ENCODE measurements around the gene ANKFY1.

DNA sequence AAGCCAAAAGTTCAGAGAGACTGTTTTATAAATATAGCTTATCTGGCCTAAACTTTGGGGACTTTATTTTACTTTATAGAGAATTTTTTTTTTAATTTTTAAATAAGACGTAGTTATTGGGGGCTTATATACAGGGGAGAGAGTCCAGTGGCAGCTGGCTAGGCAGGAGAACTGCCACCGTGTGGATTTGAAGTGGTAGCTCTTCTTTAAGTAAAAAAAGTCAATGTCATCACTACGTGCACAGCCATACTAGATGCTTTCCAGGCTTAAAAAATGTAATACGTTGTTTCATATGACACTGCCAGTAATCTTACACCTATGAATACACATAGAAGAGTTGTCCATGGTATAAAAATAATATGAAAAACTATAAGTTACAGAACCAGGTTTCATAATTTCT, 31.9 kb upstream of the ANKFY1 start:
- TF ChIP-seq, protein P1, sequence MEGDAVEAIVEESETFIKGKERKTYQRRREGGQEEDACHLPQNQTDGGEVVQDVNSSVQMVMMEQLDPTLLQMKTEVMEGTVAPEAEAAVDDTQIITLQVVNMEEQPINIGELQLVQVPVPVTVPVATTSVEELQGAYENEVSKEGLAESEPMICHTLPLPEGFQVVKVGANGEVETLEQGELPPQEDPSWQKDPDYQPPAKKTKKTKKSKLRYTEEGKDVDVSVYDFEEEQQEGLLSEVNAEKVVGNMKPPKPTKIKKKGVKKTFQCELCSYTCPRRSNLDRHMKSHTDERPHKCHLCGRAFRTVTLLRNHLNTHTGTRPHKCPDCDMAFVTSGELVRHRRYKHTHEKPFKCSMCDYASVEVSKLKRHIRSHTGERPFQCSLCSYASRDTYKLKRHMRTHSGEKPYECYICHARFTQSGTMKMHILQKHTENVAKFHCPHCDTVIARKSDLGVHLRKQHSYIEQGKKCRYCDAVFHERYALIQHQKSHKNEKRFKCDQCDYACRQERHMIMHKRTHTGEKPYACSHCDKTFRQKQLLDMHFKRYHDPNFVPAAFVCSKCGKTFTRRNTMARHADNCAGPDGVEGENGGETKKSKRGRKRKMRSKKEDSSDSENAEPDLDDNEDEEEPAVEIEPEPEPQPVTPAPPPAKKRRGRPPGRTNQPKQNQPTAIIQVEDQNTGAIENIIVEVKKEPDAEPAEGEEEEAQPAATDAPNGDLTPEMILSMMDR (tag by site-specific recombination; IDR thresholded peaks at IDR 0.05): no peak
- TF ChIP-seq ZNF114 (tag by site-specific recombination; IDR thresholded peaks at IDR 0.05) (no peak), ZNF585B (tag by site-specific recombination; IDR thresholded peaks at IDR 0.05) (no peak), HOXA7 (CRISPR knock-in tag; IDR thresholded peaks at IDR 0.05; ENCODE audit: borderline replicate concordance) (no peak)
- TF ChIP-seq, protein P2, sequence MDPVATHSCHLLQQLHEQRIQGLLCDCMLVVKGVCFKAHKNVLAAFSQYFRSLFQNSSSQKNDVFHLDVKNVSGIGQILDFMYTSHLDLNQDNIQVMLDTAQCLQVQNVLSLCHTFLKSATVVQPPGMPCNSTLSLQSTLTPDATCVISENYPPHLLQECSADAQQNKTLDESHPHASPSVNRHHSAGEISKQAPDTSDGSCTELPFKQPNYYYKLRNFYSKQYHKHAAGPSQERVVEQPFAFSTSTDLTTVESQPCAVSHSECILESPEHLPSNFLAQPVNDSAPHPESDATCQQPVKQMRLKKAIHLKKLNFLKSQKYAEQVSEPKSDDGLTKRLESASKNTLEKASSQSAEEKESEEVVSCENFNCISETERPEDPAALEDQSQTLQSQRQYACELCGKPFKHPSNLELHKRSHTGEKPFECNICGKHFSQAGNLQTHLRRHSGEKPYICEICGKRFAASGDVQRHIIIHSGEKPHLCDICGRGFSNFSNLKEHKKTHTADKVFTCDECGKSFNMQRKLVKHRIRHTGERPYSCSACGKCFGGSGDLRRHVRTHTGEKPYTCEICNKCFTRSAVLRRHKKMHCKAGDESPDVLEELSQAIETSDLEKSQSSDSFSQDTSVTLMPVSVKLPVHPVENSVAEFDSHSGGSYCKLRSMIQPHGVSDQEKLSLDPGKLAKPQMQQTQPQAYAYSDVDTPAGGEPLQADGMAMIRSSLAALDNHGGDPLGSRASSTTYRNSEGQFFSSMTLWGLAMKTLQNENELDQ (tag by site-specific recombination; IDR thresholded peaks at IDR 0.05; ENCODE audit: low read depth): no peak
- TF ChIP-seq, protein P3, sequence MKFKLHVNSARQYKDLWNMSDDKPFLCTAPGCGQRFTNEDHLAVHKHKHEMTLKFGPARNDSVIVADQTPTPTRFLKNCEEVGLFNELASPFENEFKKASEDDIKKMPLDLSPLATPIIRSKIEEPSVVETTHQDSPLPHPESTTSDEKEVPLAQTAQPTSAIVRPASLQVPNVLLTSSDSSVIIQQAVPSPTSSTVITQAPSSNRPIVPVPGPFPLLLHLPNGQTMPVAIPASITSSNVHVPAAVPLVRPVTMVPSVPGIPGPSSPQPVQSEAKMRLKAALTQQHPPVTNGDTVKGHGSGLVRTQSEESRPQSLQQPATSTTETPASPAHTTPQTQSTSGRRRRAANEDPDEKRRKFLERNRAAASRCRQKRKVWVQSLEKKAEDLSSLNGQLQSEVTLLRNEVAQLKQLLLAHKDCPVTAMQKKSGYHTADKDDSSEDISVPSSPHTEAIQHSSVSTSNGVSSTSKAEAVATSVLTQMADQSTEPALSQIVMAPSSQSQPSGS (tag by site-specific recombination; IDR thresholded peaks at IDR 0.05; ENCODE audit: low read depth): no peak

Measured in HEK293 (cell line).